IPS-18c (cell line): ENCODE measurements around the gene CACNG5.

ENCODE experiments used
- H3K4me3 ChIP-seq: 2 replicates; pipeline ENCODE4 v1.7.0; 2013; ENCODE audit warnings: low read depth, mild to moderate bottlenecking, low read length, moderate library complexity; ENCODE audit not compliant: insufficient read depth
- H3K9me3 ChIP-seq: one replicate; pipeline ENCODE4 v1.6.1; 2013; ENCODE audit warnings: mild to moderate bottlenecking, low read length, moderate library complexity; ENCODE audit not compliant: control insufficient read depth, insufficient read depth

CACNG5 gene, protein sequence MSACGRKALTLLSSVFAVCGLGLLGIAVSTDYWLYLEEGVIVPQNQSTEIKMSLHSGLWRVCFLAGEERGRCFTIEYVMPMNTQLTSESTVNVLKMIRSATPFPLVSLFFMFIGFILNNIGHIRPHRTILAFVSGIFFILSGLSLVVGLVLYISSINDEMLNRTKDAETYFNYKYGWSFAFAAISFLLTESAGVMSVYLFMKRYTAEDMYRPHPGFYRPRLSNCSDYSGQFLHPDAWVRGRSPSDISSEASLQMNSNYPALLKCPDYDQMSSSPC

DNA sequence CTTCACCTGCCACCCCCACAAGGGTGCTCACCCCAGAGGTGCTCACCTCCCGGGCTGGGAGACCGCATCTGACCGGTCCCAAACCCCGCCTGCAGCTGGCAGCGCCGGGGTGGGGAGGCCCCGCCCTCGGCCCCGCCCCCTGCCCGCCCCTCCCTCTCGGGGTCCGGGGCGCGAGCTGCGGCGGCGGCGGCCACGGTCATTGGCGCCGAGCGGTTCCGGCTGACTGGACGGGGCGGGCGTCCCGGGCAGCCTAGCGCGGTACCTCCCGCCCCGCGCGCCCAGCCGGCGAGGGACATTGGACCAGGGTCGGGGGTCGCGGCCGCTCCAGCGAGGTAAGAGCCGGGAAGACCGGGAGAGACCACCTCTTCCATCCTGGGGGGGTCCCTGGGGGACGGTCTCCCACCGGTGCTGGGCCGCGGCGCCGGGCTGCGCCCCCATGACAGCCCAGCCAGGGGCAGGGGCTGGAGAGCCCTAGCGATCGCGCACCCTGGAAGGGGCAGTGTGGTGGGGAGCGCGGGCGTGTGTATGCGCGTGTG lies at the start of gene CACNG5:
Gene CACNG5 (plus strand): TSS at position 199 of the 536 bp plus-strand sequence. CDS start 42,216 bp downstream, outside the sequence.
- Histone ChIP-seq H3K9me3 (no peaks in the 10 kb centered on the region), H3K4me3 (peak within 1 kb of the TSS; percentile 57)

DNA sequence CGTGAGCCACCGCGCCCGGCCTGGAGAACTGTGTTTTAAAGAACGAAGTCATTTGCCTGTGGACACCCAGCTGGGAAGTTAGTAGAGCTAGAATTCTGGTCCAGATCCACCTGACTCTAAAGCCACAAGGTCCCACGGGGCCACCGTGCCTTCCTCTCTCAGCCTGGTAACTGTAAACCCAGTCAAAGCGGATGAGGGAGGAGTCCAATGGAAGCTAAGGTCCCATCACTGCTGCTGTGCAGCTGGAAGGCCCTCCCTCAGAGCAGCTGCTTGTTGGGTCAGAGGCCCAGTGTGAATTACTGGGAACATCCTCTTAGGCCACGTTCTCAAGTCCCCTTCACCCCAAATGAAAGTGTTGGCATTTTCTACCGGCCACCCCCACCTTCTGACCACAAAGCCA lies 48.8 kb upstream of the CACNG5 start:
- Histone ChIP-seq H3K9me3 (no peaks in the 10 kb centered on the region), H3K4me3 (no peak overlapping the region)

DNA sequence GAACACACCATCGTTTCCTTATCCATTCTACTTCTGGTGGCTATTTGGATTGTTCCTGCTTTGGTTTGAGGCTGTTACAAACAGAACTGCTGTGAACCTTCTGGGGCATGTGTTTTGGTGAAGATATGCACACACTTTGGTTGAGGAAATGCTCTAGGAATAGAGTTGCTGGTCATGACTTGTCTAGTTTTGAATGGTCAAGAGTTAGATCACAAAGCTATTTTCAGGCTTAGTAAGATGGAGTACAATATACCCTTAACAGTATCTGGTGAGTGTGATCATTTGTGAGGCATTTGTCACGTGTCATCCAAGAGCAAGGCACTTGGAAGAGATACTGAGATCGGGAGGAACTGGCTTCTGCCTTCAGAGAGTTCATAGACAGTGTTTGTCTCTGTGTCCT lies 47.0 kb upstream of the CACNG5 start:
- H3K4me3 ChIP-seq, result no peak overlapping the region
- no peaks in the 10 kb centered on the region for H3K9me3 ChIP-seq

DNA sequence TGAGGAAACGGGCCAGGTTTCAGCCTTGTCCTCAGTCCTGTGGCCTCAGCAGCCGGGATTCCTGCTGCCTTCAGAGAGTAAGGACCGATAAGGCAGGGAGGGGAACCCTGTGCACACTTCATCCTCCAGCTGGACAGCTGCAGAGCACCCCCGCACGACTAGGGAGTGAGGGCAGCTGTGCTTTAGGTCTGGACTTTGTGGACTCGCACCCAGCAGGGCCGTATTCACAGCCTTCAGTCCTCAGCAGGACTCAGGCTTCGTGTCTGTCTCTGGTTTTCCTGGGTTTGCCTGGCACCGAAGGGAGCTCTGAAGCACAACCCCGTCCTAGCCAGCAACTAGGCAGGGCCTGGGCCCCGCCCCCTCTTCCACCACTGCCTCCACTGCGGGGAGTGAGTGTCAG lies 45.8 kb upstream of the CACNG5 start:
- Histone ChIP-seq H3K4me3 (no peak overlapping the region), H3K9me3 (no peaks in the 10 kb centered on the region)

DNA sequence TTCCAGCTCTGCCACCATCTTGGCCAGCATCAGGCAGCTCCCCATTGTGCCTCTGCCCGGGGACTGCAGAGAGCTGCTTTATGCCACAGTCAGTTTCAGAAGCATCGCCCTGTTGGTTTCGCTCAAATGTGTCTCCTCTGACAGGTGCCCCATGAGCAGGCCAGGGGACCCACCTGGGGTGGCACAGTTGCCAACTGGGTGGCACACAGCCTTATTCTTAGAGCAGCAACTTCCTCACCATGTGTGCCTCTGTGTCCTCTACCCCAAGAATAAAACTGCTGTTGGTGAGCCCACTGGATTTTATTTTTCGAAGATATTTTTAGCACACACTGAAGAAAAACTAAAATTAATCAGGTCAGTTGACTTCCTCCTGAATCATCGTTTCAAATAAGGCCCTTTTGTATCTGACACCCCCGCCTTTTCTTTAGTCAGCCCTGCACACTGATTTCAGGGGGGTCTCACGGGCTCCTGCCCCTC lies 44.9 kb upstream of the CACNG5 start:
- no peaks in the 10 kb centered on the region for H3K9me3 ChIP-seq
- no peak overlapping the region for H3K4me3 ChIP-seq

DNA sequence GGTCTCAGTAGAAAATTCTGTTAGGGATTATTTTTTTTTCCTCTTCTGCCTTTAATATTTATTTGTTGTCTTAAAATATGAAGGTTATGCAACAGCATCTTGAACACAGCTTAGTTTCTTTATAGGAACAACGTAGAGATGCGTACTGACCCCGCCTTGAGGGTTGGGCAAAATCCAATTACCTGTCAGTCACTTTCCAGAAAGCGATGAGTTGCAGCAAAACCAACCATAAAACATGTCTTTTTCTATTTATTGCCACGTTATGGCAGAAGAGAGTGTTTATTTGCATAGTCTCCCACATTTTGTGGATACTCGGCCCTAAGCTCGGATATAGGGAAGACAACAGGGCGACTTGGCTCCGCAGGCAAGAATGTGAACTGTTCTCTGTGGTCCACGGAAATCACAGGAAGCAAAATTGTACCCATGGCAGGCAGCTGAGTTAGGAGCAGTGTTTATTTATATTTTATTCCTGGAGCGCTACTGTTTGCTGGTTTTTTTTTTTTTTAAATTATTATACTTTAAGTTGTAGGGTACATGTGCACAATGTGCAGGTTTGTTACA lies 44.3 kb upstream of the CACNG5 start:
- H3K9me3 ChIP-seq, result no peaks in the 10 kb centered on the region
- no peak overlapping the region for H3K4me3 ChIP-seq

DNA sequence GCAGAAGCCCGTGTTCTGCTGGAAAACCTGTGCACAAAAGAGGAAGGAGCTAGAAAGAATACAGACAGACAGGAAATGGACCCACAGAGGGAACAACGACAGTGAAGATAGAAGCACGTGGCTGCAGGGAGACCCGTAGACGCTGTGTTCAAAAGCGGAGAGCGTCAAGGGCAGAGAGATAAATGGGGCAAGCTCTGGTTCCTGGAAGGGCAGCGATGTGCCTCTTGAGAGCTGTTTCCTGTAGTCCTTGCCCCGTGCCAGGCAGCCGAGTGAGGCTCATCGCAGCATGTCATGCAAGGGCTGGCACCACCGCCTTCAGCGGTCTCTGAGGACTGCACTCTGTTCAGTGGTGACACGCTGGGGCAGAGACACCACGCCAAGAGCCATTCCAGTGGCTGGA lies 43.6 kb upstream of the CACNG5 start:
- H3K4me3 ChIP-seq, result no peak overlapping the region
- no peaks in the 10 kb centered on the region for H3K9me3 ChIP-seq

DNA sequence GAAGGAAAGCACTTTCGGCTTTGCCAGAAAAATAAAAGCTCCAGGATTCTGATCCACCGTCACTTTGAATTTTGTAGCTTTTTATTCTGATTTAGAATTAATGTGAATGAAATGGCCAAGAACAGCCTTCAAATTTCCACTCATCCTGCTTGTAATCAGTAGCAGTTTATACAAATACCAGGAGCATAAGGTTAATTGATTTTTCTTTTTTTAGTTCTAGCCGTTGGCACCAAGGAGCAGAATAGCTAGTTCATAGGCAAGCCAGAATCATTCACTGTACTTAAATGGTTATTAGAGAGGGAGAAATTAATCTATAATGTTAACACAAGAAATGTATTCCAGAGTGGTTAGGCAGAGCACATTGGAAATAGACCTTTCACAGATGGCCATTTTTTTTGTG lies 41.1 kb upstream of the CACNG5 start:
- H3K4me3 ChIP-seq, result no peak overlapping the region

DNA sequence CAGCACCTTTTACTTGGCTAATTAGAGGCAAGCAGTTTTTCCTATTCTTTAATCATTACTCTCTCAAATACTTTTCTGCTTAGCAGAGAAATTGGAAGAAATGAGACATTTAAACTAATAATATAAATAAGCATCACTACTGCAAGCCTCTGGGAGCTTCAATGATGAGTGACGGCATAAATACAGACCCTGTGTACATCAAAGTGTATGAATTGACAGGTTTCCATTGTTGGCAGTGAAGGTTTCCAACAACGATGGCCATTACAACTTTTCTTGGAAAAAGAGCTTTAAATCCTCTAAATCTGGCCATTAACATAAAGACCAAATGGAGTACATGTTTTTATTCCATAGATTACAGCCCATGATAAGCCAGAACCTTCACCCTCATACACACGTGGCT lies 39.4 kb upstream of the CACNG5 start:
- no peak overlapping the region for H3K4me3 ChIP-seq
- H3K9me3 ChIP-seq, result no peaks in the 10 kb centered on the region

More for the DNA sequence above, 41.1 kb upstream of the CACNG5 start:
- no peaks in the 10 kb centered on the region for H3K9me3 ChIP-seq

DNA sequence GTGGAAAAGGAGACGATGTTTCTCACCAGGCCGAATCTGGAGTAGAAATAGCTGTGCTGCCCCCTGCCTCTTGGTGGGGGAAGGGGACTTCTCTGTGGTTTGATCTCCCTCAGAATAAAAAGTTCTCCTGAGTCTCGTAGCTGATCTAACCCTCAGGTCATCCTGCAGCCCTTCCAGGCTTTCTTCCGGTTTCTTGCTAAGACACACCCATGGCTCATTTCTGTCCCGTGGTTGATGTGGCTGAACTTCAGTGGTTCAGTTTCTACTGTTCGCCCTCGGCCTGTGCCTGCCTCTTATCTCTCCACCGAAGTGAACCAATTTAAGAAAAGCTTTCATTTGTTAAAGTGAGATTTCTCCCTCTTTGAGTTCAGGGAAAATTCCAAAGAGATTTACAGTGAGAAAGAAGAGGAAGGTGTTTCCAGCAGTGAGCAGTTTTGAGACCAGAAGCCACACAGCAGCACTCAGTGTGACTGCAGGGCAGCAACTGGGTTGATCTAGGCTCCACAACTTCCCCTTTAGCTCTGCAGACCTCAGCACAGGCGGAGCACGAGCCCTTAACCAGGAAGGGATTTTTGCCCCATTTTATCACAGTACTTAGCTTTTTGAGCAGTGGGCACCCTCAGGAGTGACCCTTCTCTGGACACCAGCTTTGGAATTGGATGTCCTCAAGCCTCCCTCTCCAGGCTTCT lies 34.9 kb upstream of the CACNG5 start:
- Histone ChIP-seq H3K9me3 (no peaks in the 10 kb centered on the region), H3K4me3 (no peak overlapping the region)

DNA sequence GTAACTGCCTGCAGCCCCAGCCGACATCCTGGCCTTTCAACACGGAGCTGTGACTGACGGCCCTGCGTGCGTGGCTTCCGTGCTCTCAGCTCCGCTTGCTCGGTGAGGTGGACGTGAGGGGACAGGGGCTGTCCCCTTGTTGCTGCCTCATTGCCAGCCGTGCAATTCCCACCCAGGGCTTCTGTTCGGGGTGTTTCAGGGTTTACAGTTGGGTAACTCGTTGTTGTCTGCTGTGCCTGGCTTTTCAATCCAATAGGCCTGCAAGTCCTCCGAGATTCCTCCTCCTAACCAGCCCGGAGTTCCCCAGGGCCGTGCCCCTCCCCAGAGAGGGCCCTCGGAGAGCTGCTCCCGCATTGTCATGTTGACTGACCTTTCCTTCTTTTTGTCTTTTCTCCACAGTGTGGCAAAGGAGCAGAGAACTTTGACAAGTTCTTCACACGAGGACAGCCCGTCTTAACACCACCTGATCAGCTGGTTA lies 31.4 kb upstream of the CACNG5 start:
- Histone ChIP-seq H3K4me3 (no peak overlapping the region), H3K9me3 (no peaks in the 10 kb centered on the region)

DNA sequence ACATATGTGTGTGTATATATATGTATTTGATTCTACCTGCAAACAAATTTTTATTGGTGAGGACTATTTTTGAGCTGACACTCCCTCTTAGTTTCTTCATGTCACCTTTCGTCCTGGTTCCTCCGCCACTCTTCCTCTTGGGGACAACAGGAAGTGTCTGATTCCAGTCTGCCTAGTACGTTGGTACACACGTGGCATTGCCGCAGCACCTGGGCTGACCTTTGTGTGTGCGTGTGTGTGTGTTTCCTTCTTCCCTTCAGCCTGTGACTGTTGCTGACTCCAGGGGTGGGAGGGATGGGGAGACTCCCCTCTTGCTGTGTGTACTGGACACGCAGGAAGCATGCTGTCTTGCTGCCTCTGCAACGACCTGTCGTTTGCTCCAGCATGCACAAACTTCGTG lies 29.4 kb upstream of the CACNG5 start:
- Histone ChIP-seq H3K9me3 (no peaks in the 10 kb centered on the region), H3K4me3 (no peak overlapping the region)

DNA sequence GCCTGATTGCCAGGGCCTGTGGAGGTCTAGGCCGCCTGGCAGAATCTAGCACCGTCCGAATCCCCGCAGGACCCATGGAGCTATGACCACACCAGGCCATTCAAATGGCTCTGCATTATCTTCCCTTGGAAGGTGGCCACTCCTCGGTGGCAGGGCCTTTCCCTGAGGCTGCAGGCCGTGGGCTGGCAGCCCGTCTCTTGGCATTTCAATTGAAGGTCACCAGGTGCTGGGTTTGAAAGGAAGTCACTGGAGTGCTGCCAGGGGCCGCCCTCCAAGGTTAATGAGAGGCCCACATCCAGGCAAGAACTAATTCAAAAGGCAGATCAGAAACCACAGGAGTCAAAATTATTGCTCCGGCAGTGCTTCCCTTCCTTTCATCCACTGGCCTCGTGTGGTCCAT lies 27.7 kb upstream of the CACNG5 start:
- Histone ChIP-seq H3K9me3 (no peaks in the 10 kb centered on the region), H3K4me3 (no peak overlapping the region)

DNA sequence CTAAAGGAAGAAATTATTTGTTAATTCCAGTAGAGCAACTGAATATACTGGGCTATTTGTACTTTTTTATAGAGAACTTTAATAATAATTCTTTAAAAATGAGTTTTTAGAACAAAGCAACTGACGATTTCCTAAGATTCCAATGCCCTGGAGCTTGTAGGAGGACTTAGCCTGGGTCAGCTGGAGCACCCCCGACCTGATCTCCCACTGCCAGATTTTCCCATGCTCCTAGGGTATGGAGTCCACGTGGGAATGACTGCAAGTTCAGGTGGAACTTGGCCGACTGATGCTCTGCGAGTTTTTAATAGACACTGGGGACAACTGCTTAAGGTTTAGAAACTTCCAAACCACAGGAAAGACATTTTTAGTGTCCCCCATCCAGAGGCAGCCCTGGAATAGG lies 25.5 kb upstream of the CACNG5 start:
- Histone ChIP-seq H3K4me3 (no peak overlapping the region), H3K9me3 (no peaks in the 10 kb centered on the region)

DNA sequence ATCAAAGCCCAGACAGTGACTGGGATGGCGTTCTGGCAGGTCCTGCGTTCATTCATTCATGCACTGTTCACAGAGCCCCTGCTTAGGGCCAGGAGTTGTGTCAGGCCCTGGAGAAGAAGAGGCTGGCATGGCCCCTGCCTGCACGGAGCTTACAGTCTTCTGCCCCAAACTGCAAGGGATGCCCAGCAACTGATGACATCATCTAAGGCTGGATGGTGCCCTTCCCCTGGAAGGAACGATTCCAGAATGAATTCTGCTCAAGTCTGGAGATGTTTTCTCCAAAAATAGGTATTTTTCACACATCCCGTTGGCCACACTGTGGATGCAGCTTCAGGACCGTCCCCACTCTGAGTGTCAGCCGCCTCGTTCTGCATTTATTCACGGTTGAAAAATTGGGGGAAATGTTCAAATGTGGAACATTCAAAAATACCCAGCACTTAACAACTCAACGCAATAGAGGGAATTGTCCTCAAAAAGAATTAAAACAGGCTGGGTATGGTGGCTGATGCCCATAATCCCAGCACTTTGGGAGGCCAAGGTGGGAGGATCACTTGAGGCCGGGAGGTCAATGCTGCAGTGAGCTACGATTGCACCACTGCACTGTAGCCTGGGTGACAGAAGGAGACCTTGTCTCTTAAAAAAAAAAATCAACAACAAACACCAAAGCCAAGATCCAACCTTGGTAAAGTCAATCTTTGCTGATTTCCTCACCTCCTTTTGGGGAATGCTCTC lies 23.8 kb upstream of the CACNG5 start:
- Histone ChIP-seq H3K4me3 (no peak overlapping the region), H3K9me3 (no peaks in the 10 kb centered on the region)

DNA sequence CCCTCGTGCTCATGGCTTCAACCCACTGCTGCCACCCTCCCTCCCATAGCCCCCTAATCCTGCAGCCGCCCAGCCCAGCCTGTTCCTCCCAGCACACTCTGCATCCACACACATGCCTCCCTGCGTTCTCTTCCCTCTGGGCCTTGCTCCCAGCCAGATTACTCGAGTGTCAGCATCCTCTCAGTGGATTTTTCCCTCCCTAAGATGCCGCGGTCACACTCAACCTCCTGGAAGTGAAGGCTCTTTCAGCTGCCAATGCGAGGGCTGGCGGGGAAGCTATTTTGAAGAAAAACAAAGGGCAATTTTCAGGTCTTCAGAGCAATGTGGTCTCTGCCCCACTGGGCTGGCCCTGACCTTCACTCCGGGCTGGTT lies 23.2 kb upstream of the CACNG5 start:
- no peak overlapping the region for H3K4me3 ChIP-seq
- no peaks in the 10 kb centered on the region for H3K9me3 ChIP-seq

DNA sequence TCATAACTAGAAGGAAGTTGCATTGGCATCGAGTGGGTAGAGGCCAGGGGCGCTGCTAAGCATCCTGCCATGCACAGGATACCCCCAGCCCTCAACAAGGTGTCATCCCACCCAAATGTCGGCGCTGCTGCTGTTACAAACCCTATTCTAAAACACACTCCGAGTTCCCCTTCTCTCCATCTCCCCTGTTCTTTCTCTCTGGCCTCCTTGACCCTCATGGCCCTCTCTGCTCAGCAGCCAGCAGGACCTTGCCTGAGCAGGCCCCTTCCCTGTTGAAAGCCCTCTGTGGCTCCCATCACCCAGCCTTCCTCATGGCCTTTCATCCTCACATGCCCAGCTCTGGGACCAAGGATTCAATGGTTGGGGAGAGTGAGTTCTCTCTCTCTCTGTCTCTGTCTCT lies 22.3 kb upstream of the CACNG5 start:
- no peaks in the 10 kb centered on the region for H3K9me3 ChIP-seq
- H3K4me3 ChIP-seq, result no peak overlapping the region
